MCF 10A (cell line): Measurements from ENCODE around the gene CCL13. TPM values are rescaled to one million over a fixed set of nuclear protein-coding genes. Genes with fewer than 3 reads are reported as not detected.

ENCODE experiments used
- BruUV-seq: library from RNA; stranded (reverse); fragments of 400-500 nt; replicated peaks from 2 replicates; lab custom pipeline; 2021; lab: Mats Ljungman, UMichigan
- CTCF ChIA-PET: fragments of 300-600 bp; sonication (Branson Sonifier 250); formaldehyde crosslinking; extraction: SDS; loops from one replicate; lab custom pipeline; 2021; ENCODE audit warnings: antibody characterized with exemption, inconsistent platforms; lab: Yijun Ruan, JAX
- POLR2A ChIA-PET: fragments of 300-600, 350-650 bp; sonication (Branson Sonifier 250); formaldehyde crosslinking; extraction: SDS; loops from one replicate; lab custom pipeline; 2020; ENCODE audit warnings: antibody characterized with exemption, inconsistent platforms; lab: Yijun Ruan, JAX
- DNase-seq: peaks from one replicate; pipeline ENCODE4 v3.0.0-alpha.2; 2018; ENCODE audit not compliant: unreplicated experiment
- H3K27ac Mint-ChIP-seq: one replicate; pipeline ENCODE4 v1.8.0; 2022; ENCODE audit warnings: mild to moderate bottlenecking, low read depth, mixed read lengths; ENCODE audit not compliant: unreplicated experiment
- H3K27me3 Mint-ChIP-seq: one replicate; pipeline ENCODE4 v1.8.0; 2022; ENCODE audit warnings: mixed read lengths; ENCODE audit not compliant: insufficient read depth, unreplicated experiment
- H3K36me3 Mint-ChIP-seq: one replicate; pipeline ENCODE4 v1.8.0; 2022; ENCODE audit warnings: mild to moderate bottlenecking, moderate library complexity, mixed read lengths; ENCODE audit not compliant: insufficient read depth, unreplicated experiment
- H3K4me1 Mint-ChIP-seq: one replicate; pipeline ENCODE4 v1.8.0; 2022; ENCODE audit warnings: mixed read lengths; ENCODE audit not compliant: insufficient read depth, unreplicated experiment
- H3K4me3 Mint-ChIP-seq: one replicate; pipeline ENCODE4 v1.8.0; 2022; ENCODE audit warnings: mild to moderate bottlenecking, moderate library complexity, mixed read lengths; ENCODE audit not compliant: unreplicated experiment
- H3K9me3 Mint-ChIP-seq: one replicate; pipeline ENCODE4 v1.8.0; 2022; ENCODE audit warnings: mixed read lengths; ENCODE audit not compliant: unreplicated experiment
- intact Hi-C: fragments of 100-400 bp; cut with micrococcal nuclease; formaldehyde crosslinking; loops from 2 replicates; pipeline ENCODE4 v1.14.1; 2022
- total RNA-seq: library from RNA; stranded (reverse); gene quantifications from 2 replicates; pipeline ENCODE4 v1.2.3, GENCODE V29; 2022
- TF ChIP-seq, protein P1 (sequence below): fragments of 200-600 bp; IDR thresholded peaks from one replicate; pipeline ENCODE4 v1.8.0; 2022; ENCODE audit warnings: antibody characterized with exemption, mild to moderate bottlenecking; ENCODE audit not compliant: unreplicated experiment

Gene CCL13
- total RNA-seq, 1 experiment from 2014 or later: not detected

- intact Hi-C loops: no loop called here
- Mint-ChIP-seq H3K4me1 (no peaks in the 10 kb centered on the region), H3K36me3 (peaks cover 5% of the 10 kb centered on the region), H3K27ac (no peak overlapping the region), H3K9me3 (no peaks in the 10 kb centered on the region), H3K4me3 (no peak overlapping the region), H3K27me3 (peaks cover 19% of the 10 kb centered on the region)
- BruUV-seq: no TSS peak
- DNase-seq: no peak
- TF ChIP-seq, protein P1, sequence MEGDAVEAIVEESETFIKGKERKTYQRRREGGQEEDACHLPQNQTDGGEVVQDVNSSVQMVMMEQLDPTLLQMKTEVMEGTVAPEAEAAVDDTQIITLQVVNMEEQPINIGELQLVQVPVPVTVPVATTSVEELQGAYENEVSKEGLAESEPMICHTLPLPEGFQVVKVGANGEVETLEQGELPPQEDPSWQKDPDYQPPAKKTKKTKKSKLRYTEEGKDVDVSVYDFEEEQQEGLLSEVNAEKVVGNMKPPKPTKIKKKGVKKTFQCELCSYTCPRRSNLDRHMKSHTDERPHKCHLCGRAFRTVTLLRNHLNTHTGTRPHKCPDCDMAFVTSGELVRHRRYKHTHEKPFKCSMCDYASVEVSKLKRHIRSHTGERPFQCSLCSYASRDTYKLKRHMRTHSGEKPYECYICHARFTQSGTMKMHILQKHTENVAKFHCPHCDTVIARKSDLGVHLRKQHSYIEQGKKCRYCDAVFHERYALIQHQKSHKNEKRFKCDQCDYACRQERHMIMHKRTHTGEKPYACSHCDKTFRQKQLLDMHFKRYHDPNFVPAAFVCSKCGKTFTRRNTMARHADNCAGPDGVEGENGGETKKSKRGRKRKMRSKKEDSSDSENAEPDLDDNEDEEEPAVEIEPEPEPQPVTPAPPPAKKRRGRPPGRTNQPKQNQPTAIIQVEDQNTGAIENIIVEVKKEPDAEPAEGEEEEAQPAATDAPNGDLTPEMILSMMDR: no peak
- ChIA-PET POLR2A (no interaction called here), CTCF (interaction anchor here (0.7 to 6.8 kb wide), 2 partner anchors 164 to 268 kb away, joined by 3 to 184 read pairs; no protein-coding TSS in a partner anchor)
Observed at GRCh38 chr17:34364751-34365150, 8.5 kb downstream of the CCL13 start.

GRCh38 chr17:34365340-34365739 is 9.1 kb downstream of the CCL13 start:
- peaks cover 5% of the 10 kb centered on the region for H3K36me3 Mint-ChIP-seq
- peaks cover 19% of the 10 kb centered on the region for H3K27me3 Mint-ChIP-seq
- H3K4me3 Mint-ChIP-seq: no peak overlapping the region
- H3K27ac Mint-ChIP-seq: no peak overlapping the region
- no peak for DNase-seq
- H3K4me1 Mint-ChIP-seq: no peaks in the 10 kb centered on the region
- no TSS peak for BruUV-seq
- ChIA-PET POLR2A (no interaction called here), CTCF (interaction anchor here (6.8 kb wide), 1 partner anchor 164 kb away, joined by 184 read pairs; no protein-coding TSS in a partner anchor)
- TF ChIP-seq, protein P1: no peak
- intact Hi-C loops: no loop called here
- no peaks in the 10 kb centered on the region for H3K9me3 Mint-ChIP-seq

- CTCF ChIA-PET: no interaction called here
Observed at GRCh38 chr17:34366010-34366409, 9.7 kb downstream of the CCL13 start.

DNA sequence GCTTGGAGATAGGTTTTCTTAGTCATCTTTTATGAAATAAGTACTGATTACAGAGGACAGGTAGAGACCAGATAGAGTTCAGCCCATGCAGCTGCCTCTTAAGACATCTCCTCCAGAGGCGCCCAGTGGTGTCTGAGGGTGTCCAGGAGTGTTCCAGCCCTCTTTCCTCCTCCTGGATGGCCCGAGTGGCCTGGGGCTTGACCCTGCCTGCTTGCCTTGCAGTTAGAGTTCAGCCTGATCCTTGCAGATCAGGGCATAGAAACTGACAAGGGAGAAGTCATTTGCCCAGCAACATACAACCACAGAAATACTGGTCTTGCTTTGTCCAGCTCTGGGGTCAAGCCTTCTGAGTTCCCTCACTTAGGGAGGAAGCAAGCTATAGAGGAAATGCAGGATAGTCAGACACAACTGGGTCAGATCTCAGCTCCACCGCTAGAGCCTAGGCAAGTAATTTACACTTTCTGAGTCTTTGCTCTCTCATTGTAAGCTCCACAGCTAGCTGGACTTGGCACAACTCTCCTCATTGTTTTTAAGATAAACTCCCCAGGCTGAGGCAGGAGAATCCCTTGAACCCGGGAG is 10.3 kb downstream of the CCL13 start:
- H3K4me3 Mint-ChIP-seq: no peak overlapping the region
- no peaks in the 10 kb centered on the region for H3K4me1 Mint-ChIP-seq
- TF ChIP-seq, protein P1: no peak
- no TSS peak for BruUV-seq
- peaks cover 19% of the 10 kb centered on the region for H3K27me3 Mint-ChIP-seq
- POLR2A ChIA-PET: no interaction called here
- intact Hi-C loops: no loop called here
- no peaks in the 10 kb centered on the region for H3K9me3 Mint-ChIP-seq
- CTCF ChIA-PET: interaction anchor here (0.6 to 1.4 kb wide), 3 partner anchors 131 to 575 kb away, joined by 3 to 7 read pairs (median 3); no protein-coding TSS in a partner anchor
- H3K36me3 Mint-ChIP-seq: peaks cover 5% of the 10 kb centered on the region
- DNase-seq: no peak
- no peak overlapping the region for H3K27ac Mint-ChIP-seq

More at GRCh38 chr17:34366010-34366409, 9.7 kb downstream of the CCL13 start:
- Mint-ChIP-seq H3K4me1 (no peaks in the 10 kb centered on the region), H3K27me3 (peaks cover 19% of the 10 kb centered on the region), H3K27ac (no peak overlapping the region), H3K36me3 (peaks cover 5% of the 10 kb centered on the region), H3K4me3 (no peak overlapping the region), H3K9me3 (no peaks in the 10 kb centered on the region)
- POLR2A ChIA-PET: no interaction called here
- intact Hi-C loops: no loop called here
- no TSS peak for BruUV-seq
- DNase-seq: no peak
- TF ChIP-seq, protein P1: no peak
